Measurements from ENCODE around the gene AGAP4.
"Not testable (repeated sequence)": the region's sequence is repeated elsewhere in the genome, so short reads cannot be mapped to it uniquely, and the experiment has no call there.

AGAP4 gene

DNA sequence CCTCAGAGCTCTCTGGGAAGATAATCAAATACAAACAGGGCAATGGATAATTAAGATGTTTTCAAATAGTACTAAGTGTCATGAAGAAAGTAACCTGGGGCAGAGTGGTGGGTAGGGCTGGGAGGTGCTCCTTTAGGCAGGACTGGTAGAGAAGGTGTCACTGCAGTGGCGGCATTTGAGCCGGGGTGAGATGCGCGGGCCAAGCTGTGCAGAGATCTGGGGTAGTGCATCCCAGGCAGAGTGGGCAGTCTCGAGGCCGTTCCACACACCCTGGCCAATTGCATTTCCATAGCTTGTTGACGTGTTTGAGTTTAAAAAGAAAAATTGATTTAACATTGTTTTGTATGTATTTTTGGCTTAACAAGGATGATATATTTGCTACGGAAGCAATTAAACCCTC lies 57.3 kb downstream of the AGAP4 start:
- DNase-seq = not testable (repeated sequence)

DNA sequence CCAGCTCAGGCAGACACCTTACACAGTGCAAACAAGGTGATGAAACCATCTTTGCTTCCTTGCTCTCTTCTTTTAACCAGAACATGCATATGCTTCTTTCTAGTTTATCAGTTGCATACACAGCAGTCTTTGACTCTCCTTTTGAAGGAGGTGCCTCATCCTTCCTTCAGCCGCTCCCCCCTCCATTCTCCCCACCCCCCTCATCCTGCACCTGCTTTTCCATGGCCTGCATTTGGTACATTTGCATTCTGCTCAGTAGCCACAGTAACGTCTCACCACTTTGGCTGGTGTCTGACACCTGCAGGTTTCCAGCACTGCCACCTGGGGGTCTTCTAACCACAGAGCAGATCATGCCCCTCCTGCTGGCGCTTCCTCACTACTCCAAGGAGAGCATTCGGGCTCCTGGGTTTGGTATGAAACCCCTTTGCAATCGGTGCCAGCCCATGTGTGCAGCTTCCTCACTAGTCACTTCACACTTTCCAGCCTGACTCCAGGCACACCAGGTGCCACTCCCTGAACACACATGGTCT lies 60.0 kb downstream of the AGAP4 start:
- not testable (repeated sequence) for DNase-seq

DNA sequence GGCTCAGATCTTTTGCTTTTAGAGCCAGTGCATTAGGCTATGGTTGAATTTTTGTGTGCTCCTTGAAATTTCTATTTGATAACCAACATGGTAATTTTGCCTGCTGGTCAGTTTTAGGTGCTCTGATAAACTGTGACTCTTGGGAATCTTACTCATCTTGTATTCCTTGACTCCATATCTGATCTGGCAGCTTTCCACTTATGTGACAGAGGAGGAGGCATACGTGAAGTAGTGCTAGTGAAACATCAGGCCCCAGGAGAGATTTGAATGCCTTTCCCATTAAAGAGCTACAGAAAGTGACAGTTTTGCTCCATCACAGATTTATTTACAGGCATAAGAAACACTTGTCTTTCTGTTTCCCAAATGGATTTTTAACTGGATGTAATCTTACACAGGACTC lies 61.1 kb downstream of the AGAP4 start:
- DNase-seq = not testable (repeated sequence)
